ENCODE results near the gene MEGF9. TPM values are rescaled to one million over a fixed set of nuclear protein-coding genes. Genes with fewer than 3 reads are reported as not detected.

MEGF9 gene
- total RNA-seq, 2 donors from 2014 or later = 18.4 to 19.9 TPM

- no peak for DNase-seq (ENCODE audit: low spot score)
- intact Hi-C loops (cut with DNase I) = no loop called here
Observed at GRCh38 chr9:120609636-120610035, 104.6 kb downstream of the MEGF9 start.

DNA sequence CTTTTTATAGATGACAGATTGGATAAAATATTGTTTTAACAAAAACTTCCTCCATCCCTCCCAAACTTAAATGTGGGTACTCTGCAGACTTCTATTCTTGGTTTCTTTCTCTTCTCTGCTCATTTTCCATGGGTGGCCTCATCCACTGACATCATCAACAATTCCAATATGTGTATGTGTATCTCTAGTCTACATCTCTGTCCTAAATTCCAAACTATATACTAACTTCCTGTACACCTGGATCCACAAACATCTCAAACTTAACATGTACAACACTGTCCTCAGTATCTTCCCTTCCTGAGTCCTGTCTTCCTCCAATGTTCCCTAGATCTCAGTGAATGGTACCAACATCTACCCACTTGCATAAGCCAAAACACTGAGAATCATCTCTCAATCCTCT lies 105.8 kb downstream of the MEGF9 start:
- DNase-seq (ENCODE audit: low spot score) = no peak
- intact Hi-C loops (cut with DNase I) = no loop called here

DNA sequence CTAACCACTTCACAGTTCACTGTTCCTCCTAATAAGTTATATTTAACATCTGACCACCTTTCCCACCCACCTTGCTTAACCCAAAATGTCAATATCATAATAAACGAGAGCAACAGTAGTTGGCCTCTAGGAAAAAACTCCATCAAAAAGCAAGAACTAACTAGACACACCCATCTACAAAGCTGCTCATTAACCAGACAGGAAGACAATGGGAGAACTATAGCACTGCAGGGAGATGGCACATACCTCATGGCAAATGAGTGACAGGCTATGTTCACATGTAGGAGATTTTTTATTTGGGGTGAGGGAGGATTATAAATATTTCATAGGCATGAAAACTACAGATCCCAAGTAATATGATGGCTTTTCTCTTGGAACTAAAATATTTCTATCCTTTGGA lies 110.7 kb downstream of the MEGF9 start:
- intact Hi-C loops (cut with DNase I) = no loop called here
- DNase-seq (ENCODE audit: low spot score) = no peak

DNA sequence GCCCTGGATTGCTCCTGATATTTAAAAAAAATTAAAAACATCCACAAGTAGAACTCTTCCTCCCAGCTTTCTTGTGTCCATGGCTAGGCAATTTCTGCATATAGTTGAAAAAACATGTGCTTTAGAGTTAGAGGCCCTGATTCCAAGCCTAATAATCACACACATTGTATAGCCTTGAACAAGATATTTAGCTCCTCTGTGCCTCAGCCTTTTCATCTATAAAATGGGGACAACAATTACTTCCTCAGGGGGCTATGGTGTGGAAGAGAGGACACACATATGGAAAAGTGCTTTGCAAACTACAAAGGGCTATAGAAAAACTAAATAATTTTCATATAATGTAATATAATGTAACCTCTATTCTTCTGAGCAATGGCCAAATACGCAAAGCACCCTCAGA lies 111.3 kb downstream of the MEGF9 start:
- no peak for DNase-seq (ENCODE audit: low spot score)
- intact Hi-C loops (cut with DNase I) = no loop called here

GRCh38 chr9:120593955-120594277 lies 120.4 kb downstream of the MEGF9 start:
- intact Hi-C loops (cut with DNase I) = loop anchor here in 1 of 2 donors (5.0 kb wide), 1 partner anchor 1283 kb away; no protein-coding TSS in a partner anchor

DNA sequence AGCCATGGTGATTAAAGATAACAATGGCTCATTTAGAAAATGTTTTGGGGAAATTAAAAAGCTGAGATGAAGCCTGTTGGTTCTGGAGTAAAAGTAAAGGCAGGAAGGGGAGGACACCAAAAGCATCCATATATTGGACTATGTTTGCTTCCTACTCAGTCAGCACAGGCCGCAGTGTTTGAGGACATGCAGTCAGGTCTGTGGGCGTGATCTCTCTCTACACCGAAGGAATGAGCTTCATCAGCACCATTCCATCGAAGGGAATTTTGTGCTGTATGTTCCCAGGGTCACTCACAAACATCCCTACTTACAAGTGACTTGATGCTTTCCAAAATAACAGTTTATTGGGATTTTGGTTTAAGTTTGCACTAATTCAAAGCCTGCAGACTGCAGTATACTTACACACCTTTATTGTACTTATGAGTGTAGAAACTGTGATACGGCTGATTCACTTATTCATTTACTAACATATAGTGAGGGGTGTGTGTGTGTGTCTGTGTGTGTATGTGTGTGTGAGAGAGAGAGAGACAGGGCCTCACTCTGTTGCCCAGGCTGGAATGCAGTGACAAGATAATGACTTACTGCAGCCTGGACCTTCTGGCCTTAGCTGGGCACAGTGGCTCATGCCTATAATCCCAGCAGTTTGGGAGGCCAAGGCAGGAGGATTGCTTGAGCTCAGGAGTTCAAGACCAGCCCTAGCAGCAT lies 120.9 kb downstream of the MEGF9 start:
- no peak for DNase-seq (ENCODE audit: low spot score)
- intact Hi-C loops (cut with DNase I) = loop anchor here in 1 of 2 donors (5.0 kb wide), 1 partner anchor 1284 kb away; no protein-coding TSS in a partner anchor

More at GRCh38 chr9:120593955-120594277, 120.4 kb downstream of the MEGF9 start:
- DNase-seq (ENCODE audit: low spot score) = no peak

DNA sequence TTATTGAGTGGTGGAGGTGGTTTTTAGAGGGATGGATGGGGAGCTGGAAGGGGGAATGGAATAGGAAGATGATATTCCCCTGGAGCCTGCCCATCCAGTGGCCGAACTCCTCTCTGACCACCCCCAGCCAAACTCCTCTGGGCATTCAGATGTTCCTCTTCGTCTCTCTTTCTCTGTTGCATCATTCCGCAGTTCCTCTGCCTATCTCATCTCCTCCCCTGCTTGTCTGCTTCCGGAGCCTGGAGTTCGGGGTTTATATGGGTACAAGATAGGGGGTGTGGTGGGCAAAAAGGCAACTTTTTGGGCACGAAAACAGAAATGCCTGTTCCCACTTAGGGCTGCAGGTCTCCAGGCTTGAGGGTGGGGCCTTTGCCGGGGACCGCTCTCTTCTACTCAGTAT lies 122.1 kb downstream of the MEGF9 start:
- no peak for DNase-seq (ENCODE audit: low spot score)
- intact Hi-C loops (cut with DNase I) = loop anchor here in 1 of 2 donors (5.0 kb wide), 1 partner anchor 1285 kb away; no protein-coding TSS in a partner anchor

DNA sequence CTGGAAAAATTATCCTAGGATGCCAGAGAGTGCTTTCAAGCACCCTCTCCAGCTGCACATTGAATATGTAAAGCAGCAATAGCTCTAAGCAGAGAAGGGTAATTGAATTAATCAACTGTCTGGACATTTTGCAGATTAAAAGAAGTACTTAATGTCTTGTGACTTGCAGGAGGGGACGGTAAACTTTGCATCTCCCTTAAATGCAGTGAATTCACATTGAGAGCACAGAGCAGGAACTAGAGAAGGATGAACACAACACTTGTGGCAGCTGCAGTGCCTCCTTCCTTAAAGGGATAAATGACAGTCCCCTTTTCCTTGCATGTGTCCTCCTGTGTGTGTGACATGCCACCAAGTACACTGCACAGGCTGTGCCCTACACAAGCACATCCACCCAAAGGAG lies 126.9 kb downstream of the MEGF9 start:
- intact Hi-C loops (cut with DNase I) = no loop called here
- no peak for DNase-seq (ENCODE audit: low spot score)

GRCh38 chr9:120583958-120584369 lies 130.3 kb downstream of the MEGF9 start:
- intact Hi-C loops (cut with DNase I) = no loop called here
- no peak for DNase-seq (ENCODE audit: low spot score)

GRCh38 chr9:120580051-120580896 lies 134.0 kb downstream of the MEGF9 start, which contains the start of gene CDK5RAP2:
TSS of gene CDK5RAP2 (minus strand) at chr9:120580167. CDS start at chr9:120579978, 189 bp downstream.
- intact Hi-C loops (cut with DNase I) = no loop called here

GRCh38 chr9:120579139-120580050 lies 134.9 kb downstream of the MEGF9 start:
- DNase-seq (ENCODE audit: low spot score) = no peak
- intact Hi-C loops (cut with DNase I) = no loop called here

More at GRCh38 chr9:120580051-120580896, 134.0 kb downstream of the MEGF9 start, which contains the start of gene CDK5RAP2:
- peak; percentile 98 for DNase-seq (ENCODE audit: low spot score)

DNA sequence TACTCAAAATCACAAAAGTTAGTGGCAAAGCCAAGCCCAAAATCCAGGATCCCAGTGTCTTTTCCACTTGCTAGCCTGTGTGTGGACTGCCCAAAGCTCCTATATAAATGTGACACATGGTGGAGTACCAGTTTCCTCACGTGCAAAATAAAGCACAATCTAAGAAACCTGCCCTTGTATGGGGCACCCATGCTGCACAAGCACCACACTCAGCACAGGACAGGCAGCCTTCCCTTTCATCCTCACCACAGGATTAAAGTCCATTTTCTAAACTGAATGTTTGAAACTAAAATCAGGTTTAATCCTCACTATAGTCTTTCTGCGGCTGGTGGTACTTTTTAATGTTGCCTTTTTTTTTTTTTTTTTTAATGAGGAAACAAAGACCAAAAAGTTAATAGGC lies 139.8 kb downstream of the MEGF9 start:
- intact Hi-C loops (cut with DNase I) = no loop called here
- no peak for DNase-seq (ENCODE audit: low spot score)

DNA sequence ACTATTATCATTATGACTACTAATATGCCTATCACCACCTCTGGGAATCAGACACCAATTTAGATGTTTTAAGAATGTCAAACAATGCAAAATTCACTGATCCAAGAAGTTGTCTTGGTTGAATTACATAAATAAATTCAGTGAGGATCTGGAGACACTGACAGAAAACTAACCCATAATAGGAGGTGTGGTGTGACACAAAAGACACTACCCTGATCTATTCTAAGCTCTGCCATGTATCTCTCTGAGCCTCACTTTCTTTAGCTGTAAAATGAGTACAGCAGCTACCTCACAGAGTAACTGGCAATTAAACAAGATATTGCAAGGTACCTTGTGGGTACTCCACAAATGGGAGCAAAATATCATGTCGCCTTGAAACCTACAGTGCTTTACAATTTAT lies 141.8 kb downstream of the MEGF9 start:
- intact Hi-C loops (cut with DNase I) = no loop called here
- DNase-seq (ENCODE audit: low spot score) = no peak

DNA sequence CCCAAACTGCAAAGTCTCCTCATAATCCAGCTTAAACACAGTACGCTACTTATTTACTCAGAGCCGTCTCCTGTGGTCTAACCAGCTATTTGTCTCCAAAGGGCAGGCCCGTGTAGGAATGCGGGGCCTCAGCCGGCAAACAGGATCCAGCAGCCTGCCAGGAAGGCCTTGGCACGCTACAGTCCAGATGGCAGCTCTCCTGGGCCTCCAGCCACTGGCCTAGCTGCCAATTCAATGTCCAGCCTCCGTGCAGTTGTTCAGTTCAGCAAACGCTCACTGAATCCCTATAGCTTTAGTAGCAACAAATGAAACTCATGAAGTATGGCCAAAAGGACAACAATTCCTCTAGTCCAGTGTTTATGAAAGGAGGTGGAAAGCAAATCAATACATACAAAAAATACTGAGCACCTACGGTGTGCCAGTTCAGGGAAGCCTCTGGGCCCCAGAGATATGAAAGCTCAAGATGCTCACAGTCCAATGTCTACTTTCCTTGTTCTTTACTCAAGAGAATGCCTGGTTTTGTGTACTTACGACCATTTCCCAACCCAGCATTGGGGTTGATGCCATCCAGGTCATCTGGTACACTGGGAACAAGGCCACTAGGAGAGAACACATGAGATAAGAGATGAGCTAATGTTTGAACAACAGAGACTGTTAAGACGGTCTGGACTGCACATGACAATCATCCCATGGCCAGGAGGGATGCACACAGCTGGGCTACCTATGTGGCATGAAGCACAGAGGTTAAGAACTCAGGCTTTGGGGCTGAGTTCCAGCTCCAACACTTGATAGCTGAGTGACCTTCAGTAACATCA lies 142.6 kb downstream of the MEGF9 start:
- intact Hi-C loops (cut with DNase I) = no loop called here
- DNase-seq (ENCODE audit: low spot score) = no peak

DNA sequence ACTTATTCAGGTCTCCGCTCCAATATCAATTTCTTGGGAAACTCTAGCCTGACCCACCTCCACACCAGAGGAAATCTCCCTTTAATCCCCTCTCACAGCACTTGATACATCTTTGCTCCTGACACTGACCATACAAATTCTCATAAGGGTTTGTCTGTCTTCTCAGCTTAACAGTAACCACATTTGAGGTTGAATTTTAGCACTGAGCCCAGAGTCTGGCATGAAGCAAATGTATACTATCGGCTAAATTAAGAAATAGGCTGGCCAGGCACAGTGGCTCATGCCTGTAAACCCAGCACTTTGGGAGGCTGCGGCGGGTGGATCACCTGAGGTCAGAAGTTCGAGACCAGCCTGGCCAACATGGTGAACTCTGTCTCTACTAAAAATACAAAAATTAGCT lies 144.0 kb downstream of the MEGF9 start:
- intact Hi-C loops (cut with DNase I) = no loop called here
- no peak for DNase-seq (ENCODE audit: low spot score)

DNA sequence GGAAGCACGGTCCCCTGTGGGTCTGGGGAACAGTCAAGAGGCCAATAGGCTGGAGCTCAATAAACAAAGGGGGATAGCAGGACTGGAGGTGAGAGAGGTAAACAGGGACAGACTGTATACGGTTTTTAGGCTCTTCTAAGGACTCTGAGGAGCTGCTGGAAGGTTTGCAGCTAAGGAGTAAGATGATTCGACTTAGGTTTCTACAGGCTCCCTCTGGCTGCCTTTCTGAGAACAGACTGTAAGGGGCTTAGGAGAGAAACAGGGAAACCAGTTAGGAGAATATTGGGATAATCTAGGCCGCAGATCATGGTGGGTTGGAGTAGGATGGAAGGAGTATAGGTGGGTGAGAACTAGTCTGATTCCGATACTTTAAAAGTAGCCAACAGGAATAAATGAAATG lies 144.7 kb downstream of the MEGF9 start:
- no peak for DNase-seq (ENCODE audit: low spot score)

DNA sequence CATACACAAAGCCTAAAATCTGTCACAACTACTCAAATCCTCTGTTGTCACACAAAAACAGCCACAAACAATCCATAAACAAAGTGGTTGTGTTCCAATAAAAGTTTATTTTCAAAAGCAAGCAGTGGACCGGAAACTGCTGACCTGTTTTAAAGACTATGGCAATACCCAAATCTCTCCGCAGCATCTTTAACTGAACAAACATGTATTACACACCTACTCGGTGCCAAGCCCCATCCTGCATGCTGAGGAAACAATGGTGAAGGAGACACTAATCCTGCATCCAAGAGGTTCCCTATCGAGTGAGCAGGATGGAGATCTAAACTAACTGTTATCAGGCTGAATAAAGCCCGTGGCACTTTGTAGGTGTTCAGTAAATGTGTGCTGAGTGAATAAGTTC lies 145.5 kb downstream of the MEGF9 start:
- intact Hi-C loops (cut with DNase I) = no loop called here
- no peak for DNase-seq (ENCODE audit: low spot score)

More for the DNA sequence above, 144.7 kb downstream of the MEGF9 start:
- intact Hi-C loops (cut with DNase I) = no loop called here

DNA sequence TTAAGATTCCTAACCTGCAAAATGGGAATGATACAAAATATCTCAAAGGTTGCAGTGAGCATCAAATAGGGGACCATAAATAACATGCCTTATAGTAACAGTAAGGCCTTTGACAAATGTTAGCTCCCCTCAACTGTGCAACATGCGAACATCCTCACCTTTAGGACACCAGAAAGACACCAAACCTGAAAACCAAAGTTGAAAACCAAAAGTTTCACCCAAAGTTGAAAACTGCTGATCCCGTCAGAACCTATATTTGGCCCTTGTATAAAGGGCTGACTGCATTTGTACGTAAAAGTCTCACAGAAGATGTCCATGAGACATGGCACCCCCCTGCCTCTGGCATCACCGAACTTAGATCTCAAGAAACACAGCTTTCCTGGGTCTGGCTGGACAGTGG lies 146.4 kb downstream of the MEGF9 start:
- intact Hi-C loops (cut with DNase I) = no loop called here
- no peak for DNase-seq (ENCODE audit: low spot score)

GRCh38 chr9:120567081-120567480 lies 147.2 kb downstream of the MEGF9 start:
- DNase-seq (ENCODE audit: low spot score) = no peak
- intact Hi-C loops (cut with DNase I) = no loop called here
